Mammary epithelial cell (primary cell): ENCODE results near the gene HYAL3.

Experiments used
- EZH2 ChIP-seq: IDR thresholded peaks from 2 replicates; pipeline ENCODE4 v1.6.1; 2012; ENCODE audit warnings: low read length, inconsistent platforms, borderline replicate concordance
- TF ChIP-seq, protein P1 (sequence below), 2 donors: IDR thresholded peaks in 1 of 2; conservative IDR thresholded peaks in 1 of 2; 2 replicates each; pipeline ENCODE4 v1.5.1; 2011 to 2012; ENCODE audit warnings: inconsistent platforms in 2 of 2, low read length in 2 of 2, mild to moderate bottlenecking in 2 of 2, control low read depth in 1 of 2, low read depth in 1 of 2; ENCODE audit not compliant: insufficient read depth in 1 of 2; ENCODE audit errors: extremely low read depth in 1 of 2

DNA sequence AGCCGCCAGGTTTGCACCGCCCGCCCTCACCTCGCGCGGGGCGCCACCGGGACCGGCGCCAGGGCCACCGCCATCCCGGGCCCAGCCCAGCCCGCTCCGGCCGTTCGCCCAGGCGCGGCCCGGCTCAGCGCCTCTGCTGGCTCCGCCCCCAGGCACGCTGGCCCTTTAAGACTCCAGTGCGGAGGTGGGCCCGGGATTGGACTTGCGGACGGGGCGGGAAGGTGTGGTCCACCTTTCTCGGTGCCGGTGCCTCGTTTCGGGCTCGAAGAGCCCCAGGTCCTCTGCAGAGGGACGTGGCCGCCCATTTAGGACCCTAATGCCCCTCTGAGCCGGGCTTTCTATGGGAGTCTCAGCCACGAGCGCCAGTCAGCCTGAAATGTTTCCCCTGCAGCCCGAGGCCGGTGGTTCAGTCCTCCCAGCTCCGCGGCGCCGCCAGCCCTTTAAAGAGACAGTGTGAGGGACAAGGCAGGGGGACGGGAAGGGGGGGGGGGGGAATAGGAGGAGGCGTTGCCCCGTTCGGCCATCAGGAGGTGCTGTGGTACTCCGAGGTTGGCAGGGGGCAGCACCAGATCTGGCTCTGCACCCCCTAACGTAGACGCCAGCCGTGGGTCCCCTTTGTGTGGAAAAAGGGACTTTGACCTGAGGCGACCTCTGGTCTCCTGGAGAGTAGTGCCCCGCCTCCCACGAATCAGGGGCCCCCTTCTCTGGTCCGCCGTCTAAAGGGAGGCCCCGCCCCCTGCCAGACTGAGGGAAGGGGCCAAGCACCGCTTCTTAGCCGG, 22.3 kb upstream of the HYAL3 start:
- TF ChIP-seq, protein P1, sequence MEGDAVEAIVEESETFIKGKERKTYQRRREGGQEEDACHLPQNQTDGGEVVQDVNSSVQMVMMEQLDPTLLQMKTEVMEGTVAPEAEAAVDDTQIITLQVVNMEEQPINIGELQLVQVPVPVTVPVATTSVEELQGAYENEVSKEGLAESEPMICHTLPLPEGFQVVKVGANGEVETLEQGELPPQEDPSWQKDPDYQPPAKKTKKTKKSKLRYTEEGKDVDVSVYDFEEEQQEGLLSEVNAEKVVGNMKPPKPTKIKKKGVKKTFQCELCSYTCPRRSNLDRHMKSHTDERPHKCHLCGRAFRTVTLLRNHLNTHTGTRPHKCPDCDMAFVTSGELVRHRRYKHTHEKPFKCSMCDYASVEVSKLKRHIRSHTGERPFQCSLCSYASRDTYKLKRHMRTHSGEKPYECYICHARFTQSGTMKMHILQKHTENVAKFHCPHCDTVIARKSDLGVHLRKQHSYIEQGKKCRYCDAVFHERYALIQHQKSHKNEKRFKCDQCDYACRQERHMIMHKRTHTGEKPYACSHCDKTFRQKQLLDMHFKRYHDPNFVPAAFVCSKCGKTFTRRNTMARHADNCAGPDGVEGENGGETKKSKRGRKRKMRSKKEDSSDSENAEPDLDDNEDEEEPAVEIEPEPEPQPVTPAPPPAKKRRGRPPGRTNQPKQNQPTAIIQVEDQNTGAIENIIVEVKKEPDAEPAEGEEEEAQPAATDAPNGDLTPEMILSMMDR (conservative IDR thresholded peaks at IDR 0.05 in 1 of 2, IDR thresholded peaks at IDR 0.05 in 1 of 2; ENCODE audit: extremely low read depth in 1 of 2, insufficient read depth in 1 of 2, low read depth in 1 of 2, low read length in 2 of 2), result peak; percentile 1 to 48
- TF ChIP-seq EZH2, result no peak
